Hepatocyte (in vitro differentiated cells): Measurements from ENCODE around the gene PRDM16.

Experiments used
- EZH2 ChIP-seq: fragments of 200-600 bp; sonication (generic); IDR thresholded peaks from 2 replicates; pipeline ENCODE4 v1.6.1; 2016; ENCODE audit warnings: antibody characterized with exemption, mild to moderate bottlenecking, borderline replicate concordance
- EZH2phosphoT487 ChIP-seq: fragments of 200-600 bp; sonication (generic); IDR thresholded peaks from one replicate; pipeline ENCODE4 v1.6.1; 2018; ENCODE audit warnings: antibody characterized with exemption, mild to moderate bottlenecking, low read depth, moderate library complexity; ENCODE audit not compliant: unreplicated experiment, severe bottlenecking
- TF ChIP-seq, protein P1 (sequence below): fragments of 200-600 bp; sonication (generic); IDR thresholded peaks from 2 replicates; pipeline ENCODE4 v1.5.1; 2016; ENCODE audit warnings: antibody characterized with exemption, mild to moderate bottlenecking; ENCODE audit not compliant: poor library complexity

DNA sequence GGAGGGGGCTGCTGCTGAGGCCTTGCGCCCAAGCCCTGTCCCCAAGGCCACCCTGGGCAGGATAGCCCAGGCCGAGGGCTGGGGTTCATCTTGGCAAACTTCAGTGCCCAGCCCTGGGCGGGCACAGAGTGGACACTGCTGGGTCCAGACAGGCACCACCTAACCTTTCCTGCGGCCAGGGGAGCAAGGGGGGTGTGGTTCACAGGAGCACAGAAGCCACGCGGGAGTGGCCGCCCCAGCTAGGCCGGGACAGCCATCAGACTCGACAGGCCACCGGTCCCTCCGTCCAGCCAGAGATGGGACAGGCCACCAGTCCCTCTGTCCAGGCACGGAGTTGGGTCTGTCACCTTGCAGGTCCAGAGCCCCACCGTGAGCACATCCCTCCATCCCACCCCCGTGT lies 414.4 kb downstream of the PRDM16 start:
- no peak for TF ChIP-seq EZH2phosphoT487
- TF ChIP-seq, protein P1, sequence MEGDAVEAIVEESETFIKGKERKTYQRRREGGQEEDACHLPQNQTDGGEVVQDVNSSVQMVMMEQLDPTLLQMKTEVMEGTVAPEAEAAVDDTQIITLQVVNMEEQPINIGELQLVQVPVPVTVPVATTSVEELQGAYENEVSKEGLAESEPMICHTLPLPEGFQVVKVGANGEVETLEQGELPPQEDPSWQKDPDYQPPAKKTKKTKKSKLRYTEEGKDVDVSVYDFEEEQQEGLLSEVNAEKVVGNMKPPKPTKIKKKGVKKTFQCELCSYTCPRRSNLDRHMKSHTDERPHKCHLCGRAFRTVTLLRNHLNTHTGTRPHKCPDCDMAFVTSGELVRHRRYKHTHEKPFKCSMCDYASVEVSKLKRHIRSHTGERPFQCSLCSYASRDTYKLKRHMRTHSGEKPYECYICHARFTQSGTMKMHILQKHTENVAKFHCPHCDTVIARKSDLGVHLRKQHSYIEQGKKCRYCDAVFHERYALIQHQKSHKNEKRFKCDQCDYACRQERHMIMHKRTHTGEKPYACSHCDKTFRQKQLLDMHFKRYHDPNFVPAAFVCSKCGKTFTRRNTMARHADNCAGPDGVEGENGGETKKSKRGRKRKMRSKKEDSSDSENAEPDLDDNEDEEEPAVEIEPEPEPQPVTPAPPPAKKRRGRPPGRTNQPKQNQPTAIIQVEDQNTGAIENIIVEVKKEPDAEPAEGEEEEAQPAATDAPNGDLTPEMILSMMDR: no peak
- no peak for TF ChIP-seq EZH2
